PC-3 (cell line): ENCODE data around the gene ARMC7.
"Not testable (repeated sequence)": the region's sequence is repeated elsewhere in the genome, so short reads cannot be mapped to it uniquely, and the experiment has no call there.

Experiments used
- CTCF ChIP-seq: fragments of 300-600 bp; sonication (generic); conservative IDR thresholded peaks from 2 replicates; pipeline ENCODE4 v1.5.1; 2017; ENCODE audit warnings: antibody characterized with exemption, low read depth, mild to moderate bottlenecking, low read length
- EZH2 ChIP-seq: fragments of 300-600 bp; sonication (generic); IDR thresholded peaks from one replicate; pipeline ENCODE4 v1.6.1; 2017; ENCODE audit warnings: antibody characterized with exemption, mild to moderate bottlenecking, low read length; ENCODE audit not compliant: unreplicated experiment
- EZH2phosphoT487 ChIP-seq: fragments of 300-600 bp; sonication (generic); IDR thresholded peaks from 2 replicates; pipeline ENCODE4 v1.6.1; 2018; ENCODE audit warnings: mild to moderate bottlenecking, antibody characterized with exemption, low read length, borderline replicate concordance

GRCh38 chr17:75164606-75165005, 54.8 kb downstream of the ARMC7 start:
- not testable (repeated sequence) for TF ChIP-seq CTCF, EZH2, EZH2phosphoT487
